Nephron (organoid): ENCODE results near the gene CDH5.
A peak's percentile ranks its signal among the peaks of the same experiment; 100 is the strongest.

Experiments
- H3K27ac Mint-ChIP-seq, 3 experiments: 2 replicates each; pipeline ENCODE4 v1.8.0; 2020; ENCODE audit warnings: mixed read lengths in 3 of 3, mild to moderate bottlenecking in 2 of 3, moderate library complexity in 1 of 3
- H3K27me3 Mint-ChIP-seq: 2 replicates; pipeline ENCODE4 v1.8.0; 2021; ENCODE audit warnings: low read depth, mild to moderate bottlenecking, moderate library complexity, mixed read lengths
- H3K36me3 Mint-ChIP-seq: 2 replicates; pipeline ENCODE4 v1.8.0; 2020; ENCODE audit warnings: low read depth, mixed read lengths
- H3K4me1 Mint-ChIP-seq: 2 replicates; pipeline ENCODE4 v1.8.0; 2020; ENCODE audit warnings: mixed read lengths
- H3K4me3 Mint-ChIP-seq, 3 experiments: 2 replicates each; pipeline ENCODE4 v1.8.0; 2020; ENCODE audit warnings: mild to moderate bottlenecking in 3 of 3, mixed read lengths in 3 of 3, moderate library complexity in 2 of 3
- H3K9me3 Mint-ChIP-seq: 2 replicates; pipeline ENCODE4 v1.8.0; 2020; ENCODE audit warnings: mixed read lengths
- TF ChIP-seq, protein P1 (sequence below), 3 experiments: fragments of 200-600 bp; sonication (generic); IDR thresholded peaks; one replicate each; pipeline ENCODE4 v1.5.0; 2021; ENCODE audit warnings: antibody characterized with exemption in 3 of 3; ENCODE audit not compliant: unreplicated experiment in 3 of 3

Gene CDH5

DNA sequence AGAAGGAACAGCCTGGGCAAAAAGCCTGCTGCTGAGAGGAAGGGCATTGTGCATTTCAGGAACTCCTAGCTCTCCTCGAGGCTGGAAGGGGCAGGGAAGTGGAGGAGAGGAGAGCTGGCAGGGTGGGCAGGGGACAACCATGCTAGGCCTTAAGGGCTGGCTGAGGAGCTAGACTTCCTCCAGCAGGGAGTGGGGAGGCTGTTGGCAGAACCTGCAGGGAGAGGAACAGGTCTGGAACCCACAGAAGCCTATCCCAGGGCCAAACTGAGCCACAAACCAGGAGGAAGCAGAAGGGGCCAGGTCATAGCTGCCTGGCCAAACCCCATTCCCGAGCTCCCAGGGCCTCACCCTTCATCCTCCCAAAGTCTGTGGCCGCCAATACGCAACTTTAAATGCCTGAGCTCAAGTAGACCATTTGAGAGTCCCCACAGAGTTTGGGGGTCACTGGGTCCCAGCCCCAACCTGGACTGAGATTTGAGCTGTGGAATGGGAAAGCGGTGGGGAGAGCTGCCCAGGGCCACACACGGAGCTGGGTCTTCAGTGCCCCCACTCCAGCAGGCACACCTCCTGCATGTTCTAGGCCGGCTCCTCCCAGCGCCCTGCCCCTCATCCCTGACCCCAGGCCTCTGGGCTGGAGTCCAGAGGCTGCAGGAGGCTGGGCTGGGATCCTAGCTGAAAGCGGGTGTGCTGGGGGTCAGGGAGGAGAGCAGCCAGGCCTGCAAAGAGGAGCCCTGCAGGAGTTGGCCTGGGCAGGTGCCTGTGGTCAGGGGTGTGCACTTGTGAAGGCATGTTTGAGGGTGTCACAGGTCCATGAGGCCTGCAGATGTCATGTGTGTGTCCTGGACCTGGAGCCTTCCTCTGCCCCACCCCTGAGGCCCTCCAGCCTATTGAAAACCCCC is 4.5 kb downstream of the CDH5 start:
- no peaks in the 10 kb centered on the region for H3K9me3 Mint-ChIP-seq
- TF ChIP-seq, protein P1, sequence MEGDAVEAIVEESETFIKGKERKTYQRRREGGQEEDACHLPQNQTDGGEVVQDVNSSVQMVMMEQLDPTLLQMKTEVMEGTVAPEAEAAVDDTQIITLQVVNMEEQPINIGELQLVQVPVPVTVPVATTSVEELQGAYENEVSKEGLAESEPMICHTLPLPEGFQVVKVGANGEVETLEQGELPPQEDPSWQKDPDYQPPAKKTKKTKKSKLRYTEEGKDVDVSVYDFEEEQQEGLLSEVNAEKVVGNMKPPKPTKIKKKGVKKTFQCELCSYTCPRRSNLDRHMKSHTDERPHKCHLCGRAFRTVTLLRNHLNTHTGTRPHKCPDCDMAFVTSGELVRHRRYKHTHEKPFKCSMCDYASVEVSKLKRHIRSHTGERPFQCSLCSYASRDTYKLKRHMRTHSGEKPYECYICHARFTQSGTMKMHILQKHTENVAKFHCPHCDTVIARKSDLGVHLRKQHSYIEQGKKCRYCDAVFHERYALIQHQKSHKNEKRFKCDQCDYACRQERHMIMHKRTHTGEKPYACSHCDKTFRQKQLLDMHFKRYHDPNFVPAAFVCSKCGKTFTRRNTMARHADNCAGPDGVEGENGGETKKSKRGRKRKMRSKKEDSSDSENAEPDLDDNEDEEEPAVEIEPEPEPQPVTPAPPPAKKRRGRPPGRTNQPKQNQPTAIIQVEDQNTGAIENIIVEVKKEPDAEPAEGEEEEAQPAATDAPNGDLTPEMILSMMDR (IDR thresholded peaks at IDR 0.05; ENCODE audit: unreplicated experiment in 3 of 3), result no peak
- peak overlapping the region in 1 of 3 experiments; percentile 16 for H3K27ac Mint-ChIP-seq
- no peaks in the 10 kb centered on the region for H3K27me3 Mint-ChIP-seq
- no peaks in the 10 kb centered on the region for H3K36me3 Mint-ChIP-seq
- H3K4me3 Mint-ChIP-seq, result no peak overlapping the region
- no peaks in the 10 kb centered on the region for H3K4me1 Mint-ChIP-seq

DNA sequence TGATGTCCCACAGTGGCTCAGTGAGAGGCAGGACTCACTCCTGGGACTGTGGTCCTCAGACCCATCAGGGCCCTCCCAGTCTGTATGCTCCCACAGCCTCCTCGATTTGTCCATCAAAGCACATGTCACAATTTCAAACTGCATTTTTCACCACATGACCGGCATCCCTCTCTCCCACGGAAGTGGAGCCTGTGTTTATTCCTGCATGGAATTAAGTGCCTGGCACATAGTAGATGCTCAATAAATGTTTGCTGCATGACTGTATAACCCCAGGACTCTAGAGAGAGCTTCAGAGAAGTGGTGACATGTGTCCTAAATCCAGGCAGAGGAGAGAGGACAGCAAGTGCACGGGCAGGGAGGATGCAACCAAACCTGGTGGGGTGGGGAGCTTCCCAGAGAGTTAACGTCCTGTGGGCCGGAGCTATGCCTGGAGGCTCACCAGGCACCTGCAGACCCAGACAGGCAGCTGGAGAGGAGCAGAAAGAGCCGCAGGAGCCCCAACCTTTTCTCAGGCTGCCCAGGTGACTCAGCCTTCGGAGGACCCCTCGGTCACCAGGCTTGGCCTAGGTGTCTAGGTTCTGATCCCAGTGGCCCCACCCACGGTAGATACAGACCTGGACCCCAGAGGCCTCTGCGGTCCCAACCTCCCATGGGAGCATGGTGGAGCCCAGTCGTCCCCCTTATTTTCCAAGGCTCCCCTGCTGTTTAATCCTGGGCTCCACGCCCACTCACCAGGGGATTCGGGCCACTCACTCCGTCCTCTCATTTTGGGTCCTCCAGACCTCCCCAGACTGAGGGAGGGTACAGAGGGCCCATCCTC is 5.8 kb downstream of the CDH5 start:
- Mint-ChIP-seq H3K9me3 (no peaks in the 10 kb centered on the region), H3K27me3 (no peaks in the 10 kb centered on the region), H3K27ac (no peak overlapping the region), H3K36me3 (no peaks in the 10 kb centered on the region), H3K4me1 (no peaks in the 10 kb centered on the region), H3K4me3 (no peak overlapping the region)
- TF ChIP-seq, protein P1 (IDR thresholded peaks at IDR 0.05; ENCODE audit: unreplicated experiment in 3 of 3), result no peak

DNA sequence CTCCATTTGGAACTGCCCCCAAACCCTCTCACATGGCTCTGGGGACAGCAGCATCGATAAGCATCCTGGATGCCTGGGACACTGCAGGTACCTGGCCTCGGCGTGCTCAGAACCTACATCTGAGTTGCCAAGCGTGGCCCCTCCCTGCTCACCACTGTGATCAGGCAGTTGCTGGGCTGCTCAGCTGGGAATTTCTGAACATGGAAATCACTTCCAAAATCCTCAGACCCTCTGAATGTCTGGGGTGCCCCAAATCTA is 6.3 kb downstream of the CDH5 start:
- no peaks in the 10 kb centered on the region for H3K9me3 Mint-ChIP-seq
- H3K27me3 Mint-ChIP-seq, result no peaks in the 10 kb centered on the region
- TF ChIP-seq, protein P1 (IDR thresholded peaks at IDR 0.05; ENCODE audit: unreplicated experiment in 3 of 3), result no peak

DNA sequence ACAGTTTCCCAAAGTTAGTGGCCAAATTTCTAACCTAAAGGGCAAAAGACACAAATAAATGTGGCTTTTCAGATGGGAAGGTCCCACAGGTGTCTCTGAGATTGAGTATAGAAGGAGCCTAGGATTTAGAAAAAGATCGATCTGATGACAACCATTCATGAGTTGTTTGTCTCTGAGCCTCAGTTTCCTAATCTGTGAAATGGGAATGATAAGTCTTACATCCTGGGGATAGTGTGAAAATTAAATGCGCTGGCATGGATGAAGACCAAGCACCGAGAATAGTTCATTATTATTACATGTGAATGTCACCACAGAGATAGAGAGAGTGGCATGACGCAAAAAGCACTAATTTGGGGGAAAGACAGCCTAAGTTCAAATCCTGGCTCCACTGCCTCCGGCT is 7.2 kb downstream of the CDH5 start:
- Mint-ChIP-seq H3K27ac (no peak overlapping the region), H3K4me3 (no peak overlapping the region), H3K27me3 (no peaks in the 10 kb centered on the region), H3K36me3 (no peaks in the 10 kb centered on the region), H3K9me3 (no peaks in the 10 kb centered on the region), H3K4me1 (peaks cover 1% of the 10 kb centered on the region)
- TF ChIP-seq, protein P1 (IDR thresholded peaks at IDR 0.05; ENCODE audit: unreplicated experiment in 3 of 3), result no peak

More for the DNA sequence above, 6.3 kb downstream of the CDH5 start:
- Mint-ChIP-seq H3K27ac (no peak overlapping the region), H3K36me3 (no peaks in the 10 kb centered on the region), H3K4me3 (no peak overlapping the region), H3K4me1 (no peaks in the 10 kb centered on the region)

DNA sequence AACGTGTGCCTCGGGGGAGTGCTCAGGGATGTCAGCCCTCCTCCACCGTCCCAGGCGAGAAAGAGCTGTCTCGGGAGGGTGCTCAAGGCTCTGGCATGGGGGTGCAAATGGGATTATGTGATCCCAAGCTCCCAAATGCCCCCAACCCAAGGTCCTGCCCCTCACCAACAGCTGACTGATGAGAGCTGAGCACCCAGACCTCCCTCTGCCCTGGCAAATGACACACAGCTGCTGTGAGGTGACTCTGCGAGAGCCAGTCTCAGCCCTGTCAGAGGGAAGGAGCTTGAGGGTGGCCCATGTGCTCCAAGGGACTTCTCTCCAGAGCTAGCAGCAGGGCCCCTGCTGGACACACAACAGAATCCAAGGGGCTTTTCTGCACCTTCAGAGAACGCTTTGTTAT is 7.7 kb downstream of the CDH5 start:
- no peak overlapping the region for H3K27ac Mint-ChIP-seq
- no peaks in the 10 kb centered on the region for H3K27me3 Mint-ChIP-seq
- no peaks in the 10 kb centered on the region for H3K9me3 Mint-ChIP-seq
- no peaks in the 10 kb centered on the region for H3K36me3 Mint-ChIP-seq
- H3K4me3 Mint-ChIP-seq, result no peak overlapping the region
- TF ChIP-seq, protein P1 (IDR thresholded peaks at IDR 0.05; ENCODE audit: unreplicated experiment in 3 of 3), result no peak
- peaks cover 5% of the 10 kb centered on the region for H3K4me1 Mint-ChIP-seq
